B cell (primary cell): ENCODE results near the gene LRRC63. TPM values are rescaled to one million over a fixed set of nuclear protein-coding genes. Genes with fewer than 3 reads are reported as not detected.

Experiments used
- ATAC-seq: fragments of 200-7000 bp; cut with Tn5 transposase; one replicate; pipeline ENCODE4 v1.10.0; 2021; ENCODE audit warnings: low read depth, mild to moderate bottlenecking, moderate number of reproducible peaks, moderate library complexity
- CTCF ChIA-PET: fragments of 350-600 bp; sonication (Branson Sonifier 250); formaldehyde crosslinking; loops from one replicate; lab custom pipeline; 2021; ENCODE audit warnings: antibody characterized with exemption, inconsistent platforms; lab: Charles Lee
- POLR2A ChIA-PET: fragments of 350-600 bp; sonication (Branson Sonifier 250); formaldehyde crosslinking; loops from one replicate; lab custom pipeline; 2021; ENCODE audit warnings: antibody characterized with exemption; lab: Charles Lee
- DNase-seq: peaks from one replicate; pipeline ENCODE4 v3.0.0; 2013
- H2AFZ ChIP-seq: 2 replicates; pipeline ENCODE4 v1.6.1; 2012; ENCODE audit warnings: mild to moderate bottlenecking, low read depth, low read length; ENCODE audit not compliant: insufficient read depth, poor library complexity, severe bottlenecking
- H3K27ac ChIP-seq, 2 donors: 1 replicate in 1 of 2; 2 replicates in 1 of 2; pipeline ENCODE4 v1.5.1; 2012 to 2013; ENCODE audit warnings: low read length in 2 of 2, mild to moderate bottlenecking in 2 of 2, moderate library complexity in 1 of 2
- H3K27me3 ChIP-seq, 4 experiments: fragments of 200-600 bp in 1 of 4; sonication (generic) in 1 of 4; replicated peaks in 1 of 4; 1 replicate in 2 of 4; 2 replicates in 2 of 4; pipeline versions ENCODE4 v1.6.1 to v1.7.0; 2013 to 2016; ENCODE audit warnings: low read length in 3 of 4, mild to moderate bottlenecking in 2 of 4, mixed read lengths in 1 of 4, moderate library complexity in 1 of 4; ENCODE audit not compliant: insufficient read depth in 4 of 4, control insufficient read depth in 3 of 4; ENCODE audit errors: control extremely low read depth in 1 of 4
- H3K36me3 ChIP-seq, 2 experiments: replicated peaks in 1 of 2; 1 replicate in 1 of 2; 2 replicates in 1 of 2; pipeline versions ENCODE4 v1.6.1 to v1.7.1; 2013; ENCODE audit warnings: low read length in 1 of 2; ENCODE audit not compliant: insufficient read depth in 2 of 2, control insufficient read depth in 1 of 2; ENCODE audit errors: control extremely low read depth in 1 of 2, extremely low read depth in 1 of 2
- H3K4me1 ChIP-seq, 2 donors: fragments of 200-600 bp in 1 of 2; sonication (generic) in 1 of 2; 1 replicate in 1 of 2; 2 replicates in 1 of 2; pipeline versions ENCODE4 v1.5.1 to v1.6.1; 2013 to 2017; ENCODE audit warnings: low read length in 2 of 2; ENCODE audit not compliant: control insufficient read depth in 2 of 2, insufficient read depth in 2 of 2
- H3K4me2 ChIP-seq: replicated peaks from 2 replicates; pipeline ENCODE3; 2012; ENCODE audit warnings: mild to moderate bottlenecking, low read depth, low read length; ENCODE audit not compliant: poor library complexity, severe bottlenecking
- H3K4me3 ChIP-seq, 5 experiments: fragments of 200-600 bp in 1 of 5; sonication (generic) in 1 of 5; 1 replicate in 3 of 5; 2 replicates in 2 of 5; pipeline versions ENCODE4 v1.5.1 to v1.7.0; 2011 to 2016; ENCODE audit warnings: low read length in 4 of 5, mild to moderate bottlenecking in 4 of 5, low read depth in 2 of 5, control low read depth in 1 of 5, moderate library complexity in 1 of 5; ENCODE audit not compliant: insufficient read depth in 1 of 5; ENCODE audit errors: control extremely low read depth in 1 of 5, extremely low read depth in 1 of 5
- H3K79me2 ChIP-seq: fragments of 200-600 bp; sonication (generic); one replicate; pipeline ENCODE4 v1.6.0; 2016; ENCODE audit warnings: low read length; ENCODE audit not compliant: control insufficient read depth, insufficient read depth
- H3K9ac ChIP-seq: fragments of 200-600 bp; sonication (generic); 2 replicates; pipeline ENCODE4 v1.6.1; 2017; ENCODE audit warnings: mild to moderate bottlenecking, low read length, moderate library complexity
- H3K9me3 ChIP-seq, 3 donors: one replicate each; pipeline versions ENCODE4 v1.6.1 to v1.7.1; 2013; ENCODE audit warnings: low read length in 2 of 3; ENCODE audit not compliant: control insufficient read depth in 2 of 3, insufficient read depth in 1 of 3; ENCODE audit errors: control extremely low read depth in 1 of 3
- H4K20me1 ChIP-seq: 2 replicates; pipeline ENCODE4 v1.6.0; 2012; ENCODE audit warnings: mild to moderate bottlenecking, low read length; ENCODE audit not compliant: insufficient read depth, control insufficient read depth, poor library complexity, severe bottlenecking
- H3K27ac Mint-ChIP-seq: one replicate; pipeline ENCODE4 v1.8.0; 2021; ENCODE audit warnings: mixed read lengths
- H3K27me3 Mint-ChIP-seq: one replicate; pipeline ENCODE4 v1.8.0; 2021; ENCODE audit warnings: mixed read lengths
- H3K4me1 Mint-ChIP-seq: one replicate; pipeline ENCODE4 v1.8.0; 2021; ENCODE audit warnings: mixed read lengths
- H3K4me3 Mint-ChIP-seq: one replicate; pipeline ENCODE4 v1.8.0; 2021; ENCODE audit warnings: mixed read lengths
- H3K9me3 Mint-ChIP-seq: one replicate; pipeline ENCODE4 v1.8.0; 2022; ENCODE audit warnings: mixed read lengths; ENCODE audit not compliant: insufficient read depth
- EZH2 ChIP-seq: IDR thresholded peaks from 2 replicates; pipeline ENCODE4 v1.6.1; 2012; ENCODE audit warnings: borderline replicate concordance, low read depth, mild to moderate bottlenecking, moderate library complexity, low read length; ENCODE audit not compliant: insufficient read depth, poor library complexity, severe bottlenecking
- WGBS: methylation state at CpG from one replicate; pipeline ENCODE4 v1.1.5; 2013; ENCODE audit warnings: missing lambda C conversion rate; ENCODE audit not compliant: insufficient coverage; 5-methylcytosine and 5-hydroxymethylcytosine counted together
- intact Hi-C: fragments of 100-400 bp; cut with micrococcal nuclease; formaldehyde crosslinking; loops from one replicate; pipeline ENCODE4 v1.10.0; 2022
- polyA plus RNA-seq: library from polyadenylated mRNA; depleted of rRNA; stranded (reverse); fragments of >200 nt; gene quantifications from 2 replicates; pipeline ENCODE4 v1.2.3, GENCODE V29; 2012
- total RNA-seq, 2 donors: library from RNA; stranded (reverse); fragments of 120-200 nt in 1 of 2; gene quantifications; 1 replicate in 1 of 2; 2 replicates in 1 of 2; pipeline versions ENCODE4 v1.2.3 to v1.2.4, GENCODE V29; 2013 to 2022
- TF ChIP-seq, protein P1 (sequence below): fragments of 200-600 bp; IDR thresholded peaks from one replicate; pipeline ENCODE4 v1.8.0; 2022; ENCODE audit warnings: antibody characterized with exemption, mild to moderate bottlenecking

LRRC63 gene
- total and polyA plus RNA-seq, 2 donors (not counting 1 experiment from before 2014, with no cell fraction given), result 0.06 to 0.25 TPM

DNA sequence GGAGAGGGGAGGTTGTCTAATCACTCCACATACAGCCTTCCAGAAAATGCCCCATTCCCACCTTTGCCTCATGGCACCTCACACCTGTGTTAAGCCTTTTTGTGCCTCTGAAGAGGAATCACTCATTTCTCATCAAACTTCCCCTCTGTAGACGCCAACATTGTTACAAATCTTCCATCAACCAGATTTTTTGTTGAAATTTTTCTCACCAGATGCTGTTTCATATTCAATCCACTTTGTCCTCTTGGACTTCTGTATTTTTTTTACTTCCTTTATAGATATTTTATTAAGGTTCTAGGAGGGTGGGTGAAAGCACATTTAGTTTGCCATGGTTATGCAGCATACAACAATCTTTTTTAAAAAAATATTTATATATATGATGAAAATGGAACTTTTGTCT is 101.3 kb downstream of the LRRC63 start:
- peaks cover 3% of the 10 kb centered on the region for H3K4me1 Mint-ChIP-seq
- peaks cover 12% of the 10 kb centered on the region for H3K27me3 Mint-ChIP-seq
- CTCF ChIA-PET, result interaction anchor here (1.3 to 2.4 kb wide), 2 partner anchors 8 to 11 kb away, joined by 4 to 12 read pairs; no protein-coding TSS in a partner anchor
- H3K9me3 Mint-ChIP-seq, result peaks cover 5% of the 10 kb centered on the region
- Histone ChIP-seq H3K79me2 (no peaks in the 10 kb centered on the region), H3K27ac (no peak overlapping the region), H3K4me2 (no peak overlapping the region), H3K27me3 (no peaks in the 10 kb centered on the region), H3K9ac (no peak overlapping the region), H3K4me1 (no peaks in the 10 kb centered on the region), H3K4me3 (no peak overlapping the region), H2AFZ (no peak overlapping the region), H4K20me1 (no peaks in the 10 kb centered on the region), H3K9me3 (peaks cover 0 to 2% (median 1%) of the 10 kb centered on the region in 3 donors), H3K36me3 (no peaks in the 10 kb centered on the region)
- TF ChIP-seq EZH2, result no peak
- TF ChIP-seq, protein P1, sequence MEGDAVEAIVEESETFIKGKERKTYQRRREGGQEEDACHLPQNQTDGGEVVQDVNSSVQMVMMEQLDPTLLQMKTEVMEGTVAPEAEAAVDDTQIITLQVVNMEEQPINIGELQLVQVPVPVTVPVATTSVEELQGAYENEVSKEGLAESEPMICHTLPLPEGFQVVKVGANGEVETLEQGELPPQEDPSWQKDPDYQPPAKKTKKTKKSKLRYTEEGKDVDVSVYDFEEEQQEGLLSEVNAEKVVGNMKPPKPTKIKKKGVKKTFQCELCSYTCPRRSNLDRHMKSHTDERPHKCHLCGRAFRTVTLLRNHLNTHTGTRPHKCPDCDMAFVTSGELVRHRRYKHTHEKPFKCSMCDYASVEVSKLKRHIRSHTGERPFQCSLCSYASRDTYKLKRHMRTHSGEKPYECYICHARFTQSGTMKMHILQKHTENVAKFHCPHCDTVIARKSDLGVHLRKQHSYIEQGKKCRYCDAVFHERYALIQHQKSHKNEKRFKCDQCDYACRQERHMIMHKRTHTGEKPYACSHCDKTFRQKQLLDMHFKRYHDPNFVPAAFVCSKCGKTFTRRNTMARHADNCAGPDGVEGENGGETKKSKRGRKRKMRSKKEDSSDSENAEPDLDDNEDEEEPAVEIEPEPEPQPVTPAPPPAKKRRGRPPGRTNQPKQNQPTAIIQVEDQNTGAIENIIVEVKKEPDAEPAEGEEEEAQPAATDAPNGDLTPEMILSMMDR, result no peak
- no peak overlapping the region for H3K4me3 Mint-ChIP-seq
- POLR2A ChIA-PET, result no interaction called here
- intact Hi-C loops, result no loop called here
- DNase-seq (no peak), ATAC-seq (no peak)
- no peak overlapping the region for H3K27ac Mint-ChIP-seq
- WGBS, result no CpG with 5 or more reads among the region's 1 CpG

GRCh38 chr13:46313432-46314257 is 101.9 kb downstream of the LRRC63 start:
- Histone ChIP-seq H3K27ac (no peak overlapping the region), H3K36me3 (no peaks in the 10 kb centered on the region), H3K9ac (no peak overlapping the region), H3K27me3 (no peaks in the 10 kb centered on the region), H3K79me2 (no peaks in the 10 kb centered on the region), H2AFZ (peak overlapping the region; percentile 59), H3K4me3 (no peak overlapping the region), H3K4me1 (no peaks in the 10 kb centered on the region), H3K4me2 (peak overlapping the region; percentile 8), H3K9me3 (peaks cover 0 to 2% (median 1%) of the 10 kb centered on the region in 3 donors), H4K20me1 (no peaks in the 10 kb centered on the region)
- DNase-seq (no peak), ATAC-seq (no peak)
- H3K4me1 Mint-ChIP-seq, result peaks cover 6% of the 10 kb centered on the region
- POLR2A ChIA-PET, result no interaction called here
- peaks cover 10% of the 10 kb centered on the region for H3K27me3 Mint-ChIP-seq
- TF ChIP-seq, protein P1, result no peak
- TF ChIP-seq EZH2, result no peak
- H3K9me3 Mint-ChIP-seq, result peaks cover 5% of the 10 kb centered on the region
- CTCF ChIA-PET, result interaction anchor here (1.3 kb wide), 1 partner anchor 10 kb away, joined by 4 read pairs; no protein-coding TSS in a partner anchor
- intact Hi-C loops, result no loop called here
- H3K4me3 Mint-ChIP-seq, result no peak overlapping the region
- no peak overlapping the region for H3K27ac Mint-ChIP-seq
- 100% methylated on average over 3 of the region's 6 CpGs for WGBS
